Right cardiac atrium (tissue), 5 donors: ENCODE results near the gene LMBRD1. TPM values are rescaled to one million over a fixed set of nuclear protein-coding genes. Genes with fewer than 3 reads are reported as not detected.

ENCODE experiments used
- ATAC-seq, 2 donors: fragments of 200-7000 bp; cut with Tn5 transposase; one replicate each; pipeline versions ENCODE4 v1.8.0 to v1.9.1; 2020; ENCODE audit warnings: moderate library complexity in 2 of 2, mild to moderate bottlenecking in 1 of 2
- DNase-seq, 3 donors: peaks; one replicate each; pipeline ENCODE4 v3.0.0-alpha.2; 2020
- H3K27ac ChIP-seq: one replicate; pipeline ENCODE4 v1.5.1; 2013; ENCODE audit warnings: mild to moderate bottlenecking, low read length, control low read depth, moderate library complexity
- H3K27me3 ChIP-seq: one replicate; pipeline ENCODE4 v1.6.1; 2013; ENCODE audit not compliant: control insufficient read depth, insufficient read depth
- H3K4me1 ChIP-seq: one replicate; pipeline ENCODE4 v1.6.1; 2013; ENCODE audit warnings: low read length; ENCODE audit not compliant: control insufficient read depth, insufficient read depth
- H3K4me3 ChIP-seq: one replicate; pipeline ENCODE4 v1.5.1; 2013; ENCODE audit warnings: low read length, control low read depth
- H3K9me3 ChIP-seq: one replicate; pipeline ENCODE4 v1.6.1; 2013; ENCODE audit warnings: low read length; ENCODE audit not compliant: control insufficient read depth
- WGBS: extraction: QIAGEN DNeasy Blood & Tissue Kit; methylation state at CpG from one replicate; pipeline ENCODE4 v1.1.7; 2013; 5-methylcytosine and 5-hydroxymethylcytosine counted together
- intact Hi-C, 4 donors: fragments of 100-400 bp; cut with DNase I; formaldehyde crosslinking; loops; one replicate each; pipeline versions ENCODE4 v1.11.0 to v1.14.0; 2022 to 2023
- polyA plus RNA-seq: library from polyadenylated mRNA; stranded (reverse); fragments of 200-250 nt; gene quantifications from one replicate; pipeline ENCODE4 v1.2.3, GENCODE V29; 2013
- total RNA-seq, 4 donors: library from RNA; stranded (reverse); fragmentation: NEBNext Ultra II Directional; extraction: Animal tissue kit (Norgen Biotek cat#: 25700); gene quantifications; one replicate each; pipeline ENCODE4 v1.2.1, GENCODE V29; 2021
- donor health status: healthy with polysubstance abuse.
- donor health status: DM: no; HTN: yes; CAD: no.
- donor health status: DM: no; HTN: no; CAD: no.
- donor health status: DM: no; HTN: yes; CAD: no; lungs with severe emphysema.
- donor health status: DM: yes; HTN: yes; CAD: no.

LMBRD1 gene
- total and polyA plus RNA-seq, 5 donors, result 46.3 to 56.2 (median 51.5) TPM

DNA sequence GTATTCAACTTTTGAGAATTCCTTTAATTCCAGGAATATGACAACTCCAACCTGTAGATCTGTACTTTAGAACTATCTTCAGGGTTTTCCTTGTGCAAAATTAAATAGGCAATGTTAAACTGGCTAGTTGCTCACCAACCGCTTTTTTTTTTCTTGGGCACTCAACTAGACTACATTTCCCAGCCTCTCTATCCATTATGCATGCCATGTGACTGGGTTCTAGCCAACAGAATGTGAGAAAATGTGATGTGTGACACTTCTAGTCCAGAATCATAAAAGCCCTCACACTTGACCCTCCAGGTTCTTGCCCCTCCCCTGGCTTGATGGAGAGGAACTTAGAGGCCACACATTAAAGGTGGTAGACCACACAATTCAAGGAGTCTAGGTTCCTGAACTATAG is 166.0 kb downstream of the LMBRD1 start:
- Histone ChIP-seq H3K27me3 (no peaks in the 10 kb centered on the region), H3K4me1 (no peaks in the 10 kb centered on the region), H3K4me3 (no peak overlapping the region), H3K27ac (no peak overlapping the region), H3K9me3 (no peaks in the 10 kb centered on the region)
- 85% methylated on average over 1 of the region's 1 CpG for WGBS
- intact Hi-C loops, result no loop called here
- DNase-seq (no peak), ATAC-seq (no peak)

DNA sequence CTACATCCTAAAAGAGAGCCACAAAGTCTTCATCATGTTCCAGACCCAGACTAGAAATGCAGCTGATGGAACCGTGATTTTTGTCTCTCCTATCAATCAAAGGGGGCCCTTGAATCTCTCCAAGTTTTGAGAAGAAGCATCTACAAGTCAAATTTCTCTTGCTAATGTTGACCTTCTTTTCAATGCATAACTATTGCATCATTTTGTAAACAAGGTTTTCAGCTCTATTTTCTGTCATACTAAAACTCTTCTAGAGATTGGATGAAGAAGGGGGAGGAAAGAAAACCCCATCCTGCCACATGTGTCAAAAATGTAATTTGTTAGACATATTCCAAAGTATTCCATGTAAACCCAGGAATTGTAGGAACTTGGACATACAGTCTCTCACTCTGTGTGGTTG is 169.2 kb downstream of the LMBRD1 start:
- no peaks in the 10 kb centered on the region for H3K9me3 ChIP-seq
- H3K27me3 ChIP-seq, result no peaks in the 10 kb centered on the region
- ATAC-seq (no peak), DNase-seq (no peak)
- H3K4me3 ChIP-seq, result no peak overlapping the region
- WGBS, result 84% methylated on average over 1 of the region's 1 CpG
- H3K4me1 ChIP-seq, result no peaks in the 10 kb centered on the region
- intact Hi-C loops, result no loop called here
- H3K27ac ChIP-seq, result no peak overlapping the region

DNA sequence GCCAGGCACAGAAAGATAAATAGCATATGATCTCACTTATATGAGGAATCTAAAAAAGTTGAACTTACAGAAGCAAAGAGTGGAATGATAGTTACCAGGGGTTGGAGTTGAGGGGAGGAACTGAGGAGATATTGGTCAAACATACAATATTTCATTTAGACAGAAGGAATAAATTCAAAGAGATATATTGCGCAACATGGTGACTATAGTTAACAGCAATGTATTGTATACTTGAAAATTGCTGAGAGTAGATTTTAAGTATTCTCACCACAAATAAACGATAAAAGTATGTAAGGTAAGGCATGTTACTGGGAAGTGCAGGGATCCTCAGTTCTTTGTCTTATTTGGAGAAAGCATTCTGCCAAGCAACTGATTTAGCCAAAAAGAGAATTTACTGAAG is 171.9 kb downstream of the LMBRD1 start:
- WGBS, result 95% methylated on average over 2 of the region's 2 CpGs
- Histone ChIP-seq H3K27ac (no peak overlapping the region), H3K9me3 (no peaks in the 10 kb centered on the region), H3K4me1 (no peaks in the 10 kb centered on the region), H3K4me3 (no peak overlapping the region), H3K27me3 (no peaks in the 10 kb centered on the region)
- no peak for DNase-seq
- no peak for ATAC-seq
- intact Hi-C loops, result no loop called here

Other genes starting within 250 kb of the LMBRD1 start
- gene COL19A1, start 69.5 kb upstream of the LMBRD1 start, total RNA-seq, result 1 to 10 TPM; 3.1 to 6.0 (median 4.0) TPM
- 1.0 TPM for gene COL19A1, start 69.5 kb upstream of the LMBRD1 start, polyA plus RNA-seq